ENCODE measurements around the gene EFS. TPM values are rescaled to one million over a fixed set of nuclear protein-coding genes. Genes with fewer than 3 reads are reported as not detected.
"Not testable (repeated sequence)": the region's sequence is repeated elsewhere in the genome, so short reads cannot be mapped to it uniquely, and the experiment has no call there.

EFS gene
- total RNA-seq, 4 donors from 2014 or later = 63.0 to 74.0 (median 64.8) TPM

GRCh38 chr14:23396781-23397407, 31.9 kb upstream of the EFS start:
- H3K4me1 ChIP-seq = no peaks in the 10 kb centered on the region
- no peaks in the 10 kb centered on the region for H3K36me3 ChIP-seq
- TF ChIP-seq EP300 (IDR thresholded peaks at IDR 0.05) (no peak), POLR2A (IDR thresholded peaks at IDR 0.05) (no peak), POLR2AphosphoS5 (IDR thresholded peaks at IDR 0.05) (no peak)
- TF ChIP-seq, protein P1, sequence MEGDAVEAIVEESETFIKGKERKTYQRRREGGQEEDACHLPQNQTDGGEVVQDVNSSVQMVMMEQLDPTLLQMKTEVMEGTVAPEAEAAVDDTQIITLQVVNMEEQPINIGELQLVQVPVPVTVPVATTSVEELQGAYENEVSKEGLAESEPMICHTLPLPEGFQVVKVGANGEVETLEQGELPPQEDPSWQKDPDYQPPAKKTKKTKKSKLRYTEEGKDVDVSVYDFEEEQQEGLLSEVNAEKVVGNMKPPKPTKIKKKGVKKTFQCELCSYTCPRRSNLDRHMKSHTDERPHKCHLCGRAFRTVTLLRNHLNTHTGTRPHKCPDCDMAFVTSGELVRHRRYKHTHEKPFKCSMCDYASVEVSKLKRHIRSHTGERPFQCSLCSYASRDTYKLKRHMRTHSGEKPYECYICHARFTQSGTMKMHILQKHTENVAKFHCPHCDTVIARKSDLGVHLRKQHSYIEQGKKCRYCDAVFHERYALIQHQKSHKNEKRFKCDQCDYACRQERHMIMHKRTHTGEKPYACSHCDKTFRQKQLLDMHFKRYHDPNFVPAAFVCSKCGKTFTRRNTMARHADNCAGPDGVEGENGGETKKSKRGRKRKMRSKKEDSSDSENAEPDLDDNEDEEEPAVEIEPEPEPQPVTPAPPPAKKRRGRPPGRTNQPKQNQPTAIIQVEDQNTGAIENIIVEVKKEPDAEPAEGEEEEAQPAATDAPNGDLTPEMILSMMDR (IDR thresholded peaks at IDR 0.05) = no peak
- H3K27ac ChIP-seq = no peak overlapping the region
- 95% methylated on average over 8 of the region's 10 CpGs for WGBS
- H3K27me3 ChIP-seq = peaks cover 7% of the 10 kb centered on the region
- H3K9me3 ChIP-seq = no peaks in the 10 kb centered on the region
- DNase-seq (ENCODE audit: low spot score in 2 of 2) = no peak
- no peak overlapping the region for H3K4me3 ChIP-seq

DNA sequence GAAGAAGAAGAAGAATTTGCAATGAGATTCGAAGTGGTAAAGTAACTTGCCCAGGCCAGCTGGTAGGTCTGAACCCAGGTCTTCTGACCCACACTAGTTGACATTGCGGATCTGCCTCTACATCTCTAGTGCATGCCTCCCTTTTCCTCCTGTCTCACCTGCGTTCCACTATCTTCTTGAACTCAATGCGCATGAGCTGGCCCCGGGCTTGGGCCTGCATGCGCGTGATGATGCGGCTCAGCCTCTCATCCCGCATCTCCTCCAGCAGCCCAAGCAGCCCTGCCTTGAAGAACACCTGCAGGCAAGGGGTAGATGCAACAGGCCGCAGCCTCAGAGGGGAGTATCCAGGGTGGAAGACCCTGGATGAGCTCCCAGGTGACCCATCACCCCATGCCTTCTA, 31.2 kb upstream of the EFS start:
- H3K27ac ChIP-seq = no peak overlapping the region
- H3K9me3 ChIP-seq = no peaks in the 10 kb centered on the region
- WGBS = 90% methylated on average over 10 of the region's 10 CpGs
- TF ChIP-seq, protein P1 (IDR thresholded peaks at IDR 0.05) = no peak
- no peak for TF ChIP-seq POLR2AphosphoS5 (IDR thresholded peaks at IDR 0.05)
- no peak for TF ChIP-seq POLR2A (IDR thresholded peaks at IDR 0.05)
- no peak for TF ChIP-seq EP300 (IDR thresholded peaks at IDR 0.05)
- H3K27me3 ChIP-seq = peaks cover 6% of the 10 kb centered on the region
- DNase-seq (ENCODE audit: low spot score in 2 of 2) = no peak
- no peak overlapping the region for H3K4me3 ChIP-seq
- H3K4me1 ChIP-seq = no peaks in the 10 kb centered on the region
- H3K36me3 ChIP-seq = no peaks in the 10 kb centered on the region

GRCh38 chr14:23392613-23393012, 27.6 kb upstream of the EFS start:
- 74% methylated on average over 7 of the region's 7 CpGs for WGBS
- no peak for DNase-seq (ENCODE audit: low spot score in 2 of 2)
- no peak for TF ChIP-seq POLR2A (IDR thresholded peaks at IDR 0.05)
- no peak for TF ChIP-seq EP300 (IDR thresholded peaks at IDR 0.05)
- TF ChIP-seq POLR2AphosphoS5 (IDR thresholded peaks at IDR 0.05) = no peak
- TF ChIP-seq, protein P1 (IDR thresholded peaks at IDR 0.05) = no peak
- no peaks in the 10 kb centered on the region for H3K4me1 ChIP-seq
- H3K4me3 ChIP-seq = no peak overlapping the region
- H3K27ac ChIP-seq = no peak overlapping the region
- no peaks in the 10 kb centered on the region for H3K9me3 ChIP-seq
- H3K27me3 ChIP-seq = peaks cover 11% of the 10 kb centered on the region
- H3K36me3 ChIP-seq = no peaks in the 10 kb centered on the region

GRCh38 chr14:23389871-23390270, 24.9 kb upstream of the EFS start:
- H3K4me3 ChIP-seq; H3K27ac ChIP-seq; H3K9me3 ChIP-seq; H3K27me3 ChIP-seq; H3K36me3 ChIP-seq; DNase-seq (ENCODE audit: low spot score in 2 of 2); H3K4me1 ChIP-seq: not testable (repeated sequence)
- WGBS = 92% methylated on average over 5 of the region's 19 CpGs

DNA sequence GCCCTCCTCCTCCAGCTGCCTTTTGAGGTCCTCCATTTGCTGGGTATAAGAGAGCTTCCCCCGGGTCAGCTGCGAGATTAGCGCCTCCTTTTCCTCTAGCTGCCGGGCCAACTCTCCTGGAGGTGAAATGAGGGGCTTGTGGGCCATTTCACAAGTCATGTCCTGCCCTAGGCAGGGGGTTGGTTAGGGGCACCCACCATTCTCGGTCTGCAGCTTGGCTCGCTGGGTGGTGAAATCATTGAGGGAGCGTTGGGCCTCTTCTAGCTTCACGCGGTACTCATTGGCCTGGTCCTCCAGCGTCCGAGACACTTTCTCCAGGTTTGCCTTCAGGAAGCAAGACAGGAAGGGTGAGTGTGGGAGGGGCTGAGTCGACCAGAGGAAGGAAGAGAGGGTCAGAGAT, 24.4 kb upstream of the EFS start:
- Histone ChIP-seq H3K27me3 (peaks cover 9% of the 10 kb centered on the region), H3K4me1 (no peaks in the 10 kb centered on the region), H3K4me3 (no peak overlapping the region), H3K27ac (no peak overlapping the region), H3K36me3 (no peaks in the 10 kb centered on the region), H3K9me3 (no peaks in the 10 kb centered on the region)
- 80% methylated on average over 12 of the region's 12 CpGs for WGBS
- no peak for DNase-seq (ENCODE audit: low spot score in 2 of 2)
- TF ChIP-seq, protein P1 (IDR thresholded peaks at IDR 0.05) = no peak
- TF ChIP-seq POLR2AphosphoS5 (IDR thresholded peaks at IDR 0.05) (no peak), EP300 (IDR thresholded peaks at IDR 0.05) (no peak), POLR2A (IDR thresholded peaks at IDR 0.05) (no peak)

DNA sequence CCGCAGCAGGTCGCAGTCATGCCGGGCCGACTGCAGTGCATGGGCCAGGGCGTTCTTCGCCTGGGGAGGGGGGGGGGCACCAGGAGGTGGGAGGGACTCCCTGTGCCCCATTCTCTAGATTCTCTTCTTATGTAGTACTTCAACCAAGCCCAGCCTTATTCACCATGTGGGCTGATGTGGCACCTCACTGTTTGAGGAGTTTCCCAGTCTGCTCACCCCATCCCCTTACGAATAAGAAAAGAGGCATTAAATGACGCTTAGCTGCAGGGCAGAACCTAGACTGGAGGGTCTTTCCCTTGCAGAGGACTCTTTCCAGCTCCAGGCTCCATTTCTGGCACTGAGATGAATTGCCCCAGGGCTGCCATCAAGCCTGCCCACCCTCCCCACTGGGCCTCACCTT, 24.0 kb upstream of the EFS start:
- no peak for TF ChIP-seq POLR2A (IDR thresholded peaks at IDR 0.05)
- TF ChIP-seq, protein P1 (IDR thresholded peaks at IDR 0.05) = no peak
- Histone ChIP-seq H3K4me1 (no peaks in the 10 kb centered on the region), H3K27me3 (peaks cover 9% of the 10 kb centered on the region), H3K27ac (no peak overlapping the region), H3K9me3 (no peaks in the 10 kb centered on the region), H3K36me3 (no peaks in the 10 kb centered on the region), H3K4me3 (no peak overlapping the region)
- DNase-seq (ENCODE audit: low spot score in 2 of 2) = no peak
- WGBS = 88% methylated on average over 7 of the region's 8 CpGs

All from suprapubic skin (tissue), 4 donors.